OCI-LY3 (cell line): Measurements from ENCODE around the gene COQ2.

Source experiments
- H2AFZ ChIP-seq: fragments of 200-600, 300-600 bp; shearing (Covaris generic); 2 replicates; pipeline ENCODE4 v1.6.0; 2014; ENCODE audit warnings: antibody characterized with exemption, low read depth, low read length
- H3K27ac ChIP-seq: fragments of 200-600, 300-600 bp; sonication (generic); 2 replicates; pipeline ENCODE4 v1.5.1; 2014; ENCODE audit warnings: mild to moderate bottlenecking, low read length, moderate library complexity, mixed read lengths
- H3K27me3 ChIP-seq: fragments of 200-600, 300-600 bp; sonication (generic); 2 replicates; pipeline ENCODE4 v1.6.1; 2014; ENCODE audit warnings: low read depth, low read length, mixed read lengths
- H3K36me3 ChIP-seq: fragments of 200-600, 300-600 bp; sonication (generic); replicated peaks from 2 replicates; pipeline ENCODE3; 2014; ENCODE audit warnings: low read depth, low read length, mixed read lengths
- H3K4me1 ChIP-seq: fragments of 300-600, 200-600 bp; sonication (generic); 2 replicates; pipeline ENCODE4 v1.6.1; 2014; ENCODE audit warnings: low read length, mixed read lengths
- H3K4me2 ChIP-seq: fragments of 200-600, 300-600 bp; sonication (generic); 2 replicates; pipeline ENCODE4 v1.6.1; 2014; ENCODE audit warnings: low read length, mixed read lengths
- H3K4me3 ChIP-seq: fragments of 300-600, 200-600 bp; sonication (generic); 2 replicates; pipeline ENCODE4 v1.5.1; 2014; ENCODE audit warnings: antibody characterized with exemption, mild to moderate bottlenecking, low read length, moderate library complexity
- H3K79me2 ChIP-seq: fragments of 300-600, 200-600 bp; shearing (Covaris generic); 2 replicates; pipeline ENCODE4 v1.6.1; 2014; ENCODE audit warnings: mild to moderate bottlenecking, low read length, mixed read lengths
- H3K9ac ChIP-seq: fragments of 300-600, 200-600 bp; shearing (Covaris generic); 2 replicates; pipeline ENCODE4 v1.6.0; 2014; ENCODE audit warnings: mild to moderate bottlenecking, low read length, moderate library complexity
- H3K9me3 ChIP-seq: fragments of 200-600, 300-600 bp; shearing (Covaris generic); 2 replicates; pipeline ENCODE4 v1.6.1; 2014; ENCODE audit warnings: low read length, mixed read lengths; ENCODE audit not compliant: insufficient read depth
- H4K20me1 ChIP-seq: fragments of 200-600, 300-600 bp; sonication (generic); 2 replicates; pipeline ENCODE4 v1.6.1; 2016; ENCODE audit warnings: low read length, mixed read lengths; ENCODE audit not compliant: insufficient read depth
- EZH2phosphoT487 ChIP-seq: fragments of 200-600 bp; shearing (Covaris generic); IDR thresholded peaks from 2 replicates; pipeline ENCODE4 v1.6.1; 2018; ENCODE audit warnings: antibody characterized with exemption, mixed run types, low read depth
- TF ChIP-seq, protein P1 (sequence below): fragments of 200-600, 300-600 bp; sonication (generic); IDR thresholded peaks from 2 replicates; pipeline ENCODE4 v1.5.1; 2014; ENCODE audit warnings: antibody characterized with exemption, low read length, low read depth

Gene COQ2

GRCh38 chr4:83267121-83267829 is 17.3 kb downstream of the COQ2 start:
- no peaks in the 10 kb centered on the region for H3K27me3 ChIP-seq
- no peaks in the 10 kb centered on the region for H3K9me3 ChIP-seq
- no peak overlapping the region for H3K4me3 ChIP-seq
- H3K27ac ChIP-seq = peak overlapping the region; percentile 2; the same call in 1 of the 2 replicates
- H3K4me1 ChIP-seq = peaks cover 45% of the 10 kb centered on the region
- H3K4me2 ChIP-seq = peak overlapping the region; percentile 27
- H2AFZ ChIP-seq = no peak overlapping the region
- H3K36me3 ChIP-seq = peaks cover 36% of the 10 kb centered on the region
- no peak overlapping the region for H3K9ac ChIP-seq
- H4K20me1 ChIP-seq = no peaks in the 10 kb centered on the region
- H3K79me2 ChIP-seq = no peaks in the 10 kb centered on the region
- TF ChIP-seq EZH2phosphoT487 = no peak
- TF ChIP-seq, protein P1, sequence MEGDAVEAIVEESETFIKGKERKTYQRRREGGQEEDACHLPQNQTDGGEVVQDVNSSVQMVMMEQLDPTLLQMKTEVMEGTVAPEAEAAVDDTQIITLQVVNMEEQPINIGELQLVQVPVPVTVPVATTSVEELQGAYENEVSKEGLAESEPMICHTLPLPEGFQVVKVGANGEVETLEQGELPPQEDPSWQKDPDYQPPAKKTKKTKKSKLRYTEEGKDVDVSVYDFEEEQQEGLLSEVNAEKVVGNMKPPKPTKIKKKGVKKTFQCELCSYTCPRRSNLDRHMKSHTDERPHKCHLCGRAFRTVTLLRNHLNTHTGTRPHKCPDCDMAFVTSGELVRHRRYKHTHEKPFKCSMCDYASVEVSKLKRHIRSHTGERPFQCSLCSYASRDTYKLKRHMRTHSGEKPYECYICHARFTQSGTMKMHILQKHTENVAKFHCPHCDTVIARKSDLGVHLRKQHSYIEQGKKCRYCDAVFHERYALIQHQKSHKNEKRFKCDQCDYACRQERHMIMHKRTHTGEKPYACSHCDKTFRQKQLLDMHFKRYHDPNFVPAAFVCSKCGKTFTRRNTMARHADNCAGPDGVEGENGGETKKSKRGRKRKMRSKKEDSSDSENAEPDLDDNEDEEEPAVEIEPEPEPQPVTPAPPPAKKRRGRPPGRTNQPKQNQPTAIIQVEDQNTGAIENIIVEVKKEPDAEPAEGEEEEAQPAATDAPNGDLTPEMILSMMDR = no peak

DNA sequence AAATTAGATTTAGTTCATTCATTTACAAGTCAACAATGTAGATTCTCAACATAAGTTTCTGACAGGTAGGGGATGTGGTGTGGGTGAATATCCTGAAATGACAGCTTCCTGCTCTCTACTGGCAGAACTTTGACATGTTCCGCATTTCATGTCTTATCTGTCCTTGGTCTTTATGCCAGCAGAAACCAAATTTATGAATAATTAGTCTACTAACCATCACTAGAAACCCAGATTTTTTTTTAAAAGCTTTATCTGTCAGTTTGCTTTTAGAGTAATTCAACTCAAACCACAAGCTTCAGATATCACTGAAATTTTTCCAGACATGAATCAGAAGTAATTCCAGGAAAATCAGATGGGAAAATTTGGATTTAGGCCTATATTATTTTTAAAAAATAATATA is 17.9 kb downstream of the COQ2 start:
- Histone ChIP-seq H3K4me2 (peak overlapping the region; percentile 27), H3K9ac (no peak overlapping the region), H3K27me3 (no peaks in the 10 kb centered on the region), H3K4me3 (no peak overlapping the region), H2AFZ (no peak overlapping the region), H3K4me1 (peaks cover 40% of the 10 kb centered on the region), H3K79me2 (no peaks in the 10 kb centered on the region), H4K20me1 (no peaks in the 10 kb centered on the region), H3K27ac (peak overlapping the region; percentile 2; the same call in 1 of the 2 replicates), H3K36me3 (peaks cover 38% of the 10 kb centered on the region), H3K9me3 (no peaks in the 10 kb centered on the region)
- TF ChIP-seq, protein P1 = peak; percentile 48
- TF ChIP-seq EZH2phosphoT487 = no peak

GRCh38 chr4:83263106-83263505 is 21.5 kb downstream of the COQ2 start:
- no peak overlapping the region for H3K4me3 ChIP-seq

DNA sequence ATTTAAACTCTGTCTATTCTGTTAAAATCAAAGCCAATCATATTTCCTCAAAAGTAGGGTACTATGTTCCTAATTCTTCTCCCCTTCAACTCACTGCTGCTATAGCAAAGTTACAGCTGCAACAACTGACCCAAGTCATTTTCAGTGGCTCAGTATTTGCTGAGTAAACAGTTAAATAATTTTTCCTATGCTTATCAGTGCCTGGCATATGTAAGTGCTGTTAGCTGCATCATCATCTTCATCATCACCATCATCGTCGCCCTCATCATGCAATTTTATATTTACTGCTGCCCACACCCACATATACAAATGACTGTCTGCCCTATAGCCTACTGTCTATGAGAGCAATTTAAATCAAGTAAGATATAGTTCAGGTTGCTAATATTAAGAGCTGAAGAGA is 21.9 kb downstream of the COQ2 start:
- Histone ChIP-seq H3K4me1 (peaks cover 43% of the 10 kb centered on the region), H3K4me2 (no peak overlapping the region), H4K20me1 (no peaks in the 10 kb centered on the region), H3K79me2 (no peaks in the 10 kb centered on the region), H3K36me3 (peaks cover 26% of the 10 kb centered on the region), H2AFZ (no peak overlapping the region), H3K27me3 (no peaks in the 10 kb centered on the region), H3K4me3 (no peak overlapping the region), H3K9me3 (no peaks in the 10 kb centered on the region), H3K9ac (no peak overlapping the region), H3K27ac (no peak overlapping the region)
- TF ChIP-seq, protein P1 = no peak
- TF ChIP-seq EZH2phosphoT487 = no peak

More at GRCh38 chr4:83263106-83263505, 21.5 kb downstream of the COQ2 start:
- Histone ChIP-seq H3K9me3 (no peaks in the 10 kb centered on the region), H3K36me3 (peaks cover 26% of the 10 kb centered on the region), H3K27me3 (no peaks in the 10 kb centered on the region), H3K4me1 (peaks cover 47% of the 10 kb centered on the region), H3K9ac (no peak overlapping the region), H3K4me2 (no peak overlapping the region), H4K20me1 (no peaks in the 10 kb centered on the region), H3K27ac (no peak overlapping the region), H3K79me2 (no peaks in the 10 kb centered on the region), H2AFZ (no peak overlapping the region)
- TF ChIP-seq, protein P1 = no peak
- no peak for TF ChIP-seq EZH2phosphoT487
